GM18861 (cell line): ENCODE data around the gene ASB15.
"Not testable (repeated sequence)": the region's sequence is repeated elsewhere in the genome, so short reads cannot be mapped to it uniquely, and the experiment has no call there.

Source experiments
- ATAC-seq: cut with Tn5 transposase; IDR thresholded peaks from one replicate; pipeline ENCODE4 v1.9.1; 2021; ENCODE audit not compliant: unreplicated experiment

Gene ASB15

DNA sequence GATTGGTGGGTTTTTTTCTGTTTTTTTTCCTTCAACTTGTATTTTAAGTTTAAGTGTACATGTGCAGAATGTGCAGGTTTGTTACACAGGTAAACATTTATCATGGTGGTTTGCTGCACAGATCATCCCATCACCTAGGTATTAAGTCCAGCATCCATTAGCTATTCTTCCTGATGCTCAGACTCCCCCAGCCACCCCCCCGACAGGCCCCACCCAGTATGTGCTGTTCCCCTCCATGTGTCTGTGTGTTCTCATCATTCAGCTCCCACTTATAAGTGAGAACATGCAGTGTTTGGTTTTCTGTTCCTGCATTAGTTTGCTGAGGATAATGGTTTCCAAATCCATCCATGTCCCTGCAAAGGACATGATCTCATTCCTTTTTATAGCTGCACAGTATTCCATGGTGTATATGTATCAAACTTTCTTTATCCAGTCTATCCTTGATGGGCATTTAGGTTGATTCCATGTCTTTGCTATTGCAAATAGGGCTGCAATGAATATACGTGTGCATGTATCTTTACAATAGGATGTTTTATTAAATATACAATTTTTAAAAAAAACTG lies 32.5 kb downstream of the ASB15 start:
- not testable (repeated sequence) for ATAC-seq

DNA sequence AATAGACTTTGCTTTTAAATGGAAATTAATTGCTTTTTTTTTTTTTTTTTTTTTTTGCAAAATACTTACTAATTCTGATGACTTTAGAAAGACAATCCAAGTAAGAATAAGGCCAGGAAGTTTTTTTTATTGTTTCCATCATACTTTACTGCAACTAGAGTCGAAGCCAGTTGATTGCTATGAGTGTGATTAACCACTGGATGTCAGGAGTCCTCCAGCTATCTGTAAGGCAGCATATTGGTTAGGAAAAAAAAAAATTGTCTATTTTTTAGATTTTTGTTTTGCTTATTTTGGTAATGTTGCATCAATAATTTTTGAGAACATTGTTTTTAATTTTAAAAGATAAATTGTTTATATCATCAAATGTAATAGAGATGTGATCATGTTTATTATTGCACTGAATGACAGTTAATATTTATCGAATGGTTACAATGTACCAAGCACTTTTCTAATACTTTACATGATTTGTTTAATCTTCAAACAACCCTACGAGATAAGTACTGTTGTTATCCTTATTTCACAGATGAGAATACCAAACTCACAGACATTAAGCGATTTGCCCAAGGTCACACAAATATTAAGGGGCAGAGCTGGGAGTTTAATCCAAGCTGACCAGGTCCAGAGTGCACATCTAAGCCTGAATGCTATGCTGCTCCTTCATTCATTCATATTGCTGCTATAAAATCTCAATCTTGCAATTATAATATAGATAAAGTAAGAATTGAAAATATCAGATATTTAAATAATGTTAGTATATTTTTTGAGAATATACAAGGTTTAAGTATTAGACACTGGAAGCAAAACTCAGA lies 34.1 kb downstream of the ASB15 start:
- ATAC-seq = peak; percentile 51

GRCh38 chr7:123637203-123637602 lies 35.6 kb downstream of the ASB15 start:
- no peak for ATAC-seq

DNA sequence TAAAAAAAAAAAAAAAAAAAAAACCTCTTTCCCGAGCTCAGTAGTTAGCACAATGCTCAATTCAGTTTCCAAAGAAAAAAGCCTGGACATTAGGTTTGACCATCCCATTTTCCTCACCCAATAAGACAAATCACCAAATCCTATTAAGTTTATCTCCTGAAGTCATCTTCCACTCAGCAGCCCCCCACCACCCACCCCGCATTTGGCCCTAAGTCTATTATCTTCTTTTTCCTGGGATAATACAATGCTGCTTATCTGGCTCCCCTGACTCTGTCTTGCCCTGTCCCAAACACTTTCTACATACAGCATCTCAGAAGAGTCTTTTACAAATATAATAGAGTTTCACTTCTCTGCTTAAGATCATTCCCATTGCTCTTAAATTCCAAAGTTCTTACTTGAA lies 36.3 kb downstream of the ASB15 start:
- no peak for ATAC-seq

DNA sequence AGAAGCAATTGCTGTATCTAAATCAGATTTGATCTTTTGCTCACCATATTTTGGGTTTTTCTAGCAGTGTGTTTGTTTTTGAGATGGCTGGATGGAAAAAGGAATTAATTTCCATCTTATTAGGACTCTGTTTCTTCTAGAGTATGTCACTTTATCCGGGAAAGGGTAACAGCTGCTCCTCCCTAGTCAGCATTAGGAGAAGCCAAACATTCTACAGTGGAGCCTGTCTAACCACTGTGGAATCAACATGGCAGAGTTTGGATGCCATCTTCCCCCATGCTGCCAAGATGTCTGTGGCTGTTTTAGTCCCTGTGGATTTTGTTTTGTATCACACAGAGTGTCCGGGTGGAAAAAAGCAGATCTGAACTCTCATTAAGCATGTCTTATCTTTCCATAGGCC lies 38.0 kb downstream of the ASB15 start:
- no peak for ATAC-seq

DNA sequence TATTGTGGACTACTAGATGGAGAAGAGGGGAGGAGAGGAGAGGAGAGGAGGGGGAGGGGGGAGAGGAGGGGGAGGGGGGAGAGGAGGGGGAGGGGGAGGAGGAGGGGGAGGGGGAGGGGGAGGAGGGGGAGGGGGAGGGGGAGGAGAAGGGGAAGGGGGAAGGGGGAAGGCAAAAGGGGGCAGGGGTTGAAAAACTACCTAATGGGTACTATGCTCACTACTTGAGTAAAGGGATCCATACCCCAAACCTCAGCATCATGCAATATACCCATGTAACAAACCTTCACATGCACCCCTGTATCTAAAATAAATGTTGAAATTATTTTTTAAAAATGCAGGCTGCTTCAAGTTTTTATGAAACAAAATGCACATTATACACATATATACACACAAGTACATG lies 39.0 kb downstream of the ASB15 start:
- no peak for ATAC-seq

DNA sequence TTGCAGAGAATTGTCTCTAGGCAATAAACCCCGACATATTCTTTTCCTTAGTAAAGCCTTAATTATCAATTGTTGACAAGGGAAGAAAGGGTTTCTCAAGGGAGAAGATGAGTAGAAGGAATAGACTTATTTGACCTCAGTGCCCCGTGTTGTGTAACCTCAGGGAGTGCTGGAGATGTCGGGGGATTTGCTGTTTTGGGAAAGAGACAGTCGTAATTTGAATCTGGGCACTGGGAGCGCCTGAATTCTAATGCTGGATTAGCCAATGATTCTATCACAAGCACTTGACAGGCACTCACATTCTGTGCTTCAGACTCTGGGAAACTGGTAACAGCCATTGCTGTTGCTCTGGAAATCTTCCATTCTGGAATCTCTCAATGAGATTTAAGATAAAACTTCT lies 40.3 kb downstream of the ASB15 start:
- no peak for ATAC-seq

DNA sequence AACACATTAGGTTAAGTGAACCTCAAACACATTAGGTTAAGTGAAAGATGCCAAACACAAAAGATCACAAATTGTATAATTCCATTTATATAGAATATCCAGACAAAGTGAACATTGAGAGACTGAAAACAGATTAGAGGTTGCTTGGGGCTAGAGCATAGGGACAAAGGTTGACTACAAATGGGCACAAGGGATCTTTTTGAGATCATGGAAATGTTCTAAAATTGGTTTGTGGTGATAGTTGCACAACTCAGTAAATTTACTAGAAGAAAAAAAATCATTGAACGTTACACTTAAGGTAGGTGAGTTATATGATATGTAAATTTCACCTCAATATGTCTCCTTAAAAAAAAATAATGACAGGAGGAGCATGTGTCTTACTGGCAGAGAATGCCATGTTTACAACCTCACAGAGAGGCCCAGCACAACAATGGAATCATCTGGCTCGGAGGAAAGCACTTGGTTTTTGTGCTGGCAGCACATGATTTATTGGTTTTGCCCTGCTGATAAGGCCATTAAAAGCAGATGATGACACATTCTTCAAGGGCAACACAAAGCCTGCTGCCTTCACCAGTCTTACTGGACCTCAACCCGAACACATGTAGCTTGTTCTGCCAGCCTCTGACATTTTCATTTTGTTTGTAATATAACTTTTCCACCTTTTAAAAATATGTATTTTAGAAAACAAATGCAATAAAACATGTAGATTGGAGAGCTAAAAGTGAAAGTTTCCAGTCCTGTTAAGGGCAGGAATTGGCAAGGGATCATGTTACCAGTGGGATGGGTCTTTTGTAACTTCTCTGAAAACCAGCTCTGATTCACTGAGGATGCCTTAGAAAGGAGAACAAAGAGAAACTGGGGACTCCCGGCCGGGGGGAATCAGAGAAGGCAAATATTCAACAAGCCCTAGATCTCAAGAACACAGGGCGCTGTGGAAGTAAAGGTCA lies 42.1 kb downstream of the ASB15 start:
- no peak for ATAC-seq

GRCh38 chr7:123645516-123645915 lies 43.9 kb downstream of the ASB15 start:
- no peak for ATAC-seq

GRCh38 chr7:123647106-123647730 lies 45.6 kb downstream of the ASB15 start:
- ATAC-seq = no peak

- no peak for ATAC-seq
These were observed 48.3 kb downstream of the ASB15 start for GRCh38 chr7:123649964-123650363.

DNA sequence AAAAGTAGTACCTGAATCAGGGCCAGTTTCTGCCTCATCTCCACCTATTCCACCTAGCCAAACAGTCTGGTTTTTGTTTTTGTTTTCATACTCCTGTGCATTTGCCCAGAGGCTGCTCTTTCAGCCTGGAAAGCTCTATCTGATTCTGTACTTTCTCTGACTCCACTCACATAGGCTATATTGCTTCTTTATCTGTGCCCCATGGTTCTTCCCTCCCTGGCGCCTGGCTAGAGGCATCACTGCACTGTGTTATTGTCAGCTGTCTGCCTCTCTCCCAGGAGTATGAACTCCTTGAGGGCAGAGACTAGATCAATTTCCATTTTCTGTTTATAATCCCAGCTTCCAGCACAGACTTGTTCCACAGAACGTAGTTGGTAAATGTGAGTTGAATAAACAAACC lies 49.0 kb downstream of the ASB15 start:
- no peak for ATAC-seq

- no peak for ATAC-seq
These were observed 50.8 kb downstream of the ASB15 start for GRCh38 chr7:123652406-123652805.

DNA sequence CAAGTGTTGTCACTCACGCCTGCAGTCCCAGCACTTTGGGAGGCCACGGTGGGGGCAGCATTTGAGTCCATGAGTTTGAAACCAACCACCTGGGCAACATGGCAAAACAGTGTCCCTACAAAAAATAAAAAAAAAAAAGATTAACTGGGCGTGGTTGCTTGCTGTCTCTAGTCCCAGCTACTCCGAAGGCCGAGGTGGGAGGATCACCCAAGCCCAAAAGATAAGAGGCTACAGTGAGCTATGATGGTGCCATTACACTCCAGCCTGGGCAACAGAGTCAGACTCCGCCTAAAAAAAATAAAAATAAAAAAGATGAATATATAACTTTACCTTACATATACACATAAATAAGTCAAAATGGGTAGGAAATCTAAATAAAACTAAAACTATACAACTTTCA lies 51.5 kb downstream of the ASB15 start:
- ATAC-seq = no peak

DNA sequence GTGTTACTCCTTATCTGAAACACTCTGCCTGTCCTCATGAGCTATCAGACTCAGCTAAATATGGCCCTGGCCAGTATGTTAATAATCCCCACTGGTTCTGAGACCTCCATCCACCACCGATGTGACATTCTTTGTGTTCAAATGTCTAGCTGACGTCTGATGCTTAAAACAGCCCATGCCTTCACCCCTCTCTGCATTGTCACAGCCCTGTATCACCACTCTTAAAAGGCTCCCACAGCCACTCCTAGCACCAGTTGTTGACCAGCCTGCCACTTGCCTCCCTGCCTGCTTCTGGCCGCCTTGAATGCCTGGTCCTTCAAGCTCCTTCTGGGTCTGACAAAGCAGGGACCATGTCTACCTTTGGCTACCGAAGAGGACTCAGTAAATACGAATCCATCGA lies 54.0 kb downstream of the ASB15 start, which contains the start of gene LMOD2:
TSS of gene LMOD2 (plus strand) at position 253 of the 400 bp plus-strand sequence. CDS start at position 351, 98 bp downstream.
- no peak for ATAC-seq

DNA sequence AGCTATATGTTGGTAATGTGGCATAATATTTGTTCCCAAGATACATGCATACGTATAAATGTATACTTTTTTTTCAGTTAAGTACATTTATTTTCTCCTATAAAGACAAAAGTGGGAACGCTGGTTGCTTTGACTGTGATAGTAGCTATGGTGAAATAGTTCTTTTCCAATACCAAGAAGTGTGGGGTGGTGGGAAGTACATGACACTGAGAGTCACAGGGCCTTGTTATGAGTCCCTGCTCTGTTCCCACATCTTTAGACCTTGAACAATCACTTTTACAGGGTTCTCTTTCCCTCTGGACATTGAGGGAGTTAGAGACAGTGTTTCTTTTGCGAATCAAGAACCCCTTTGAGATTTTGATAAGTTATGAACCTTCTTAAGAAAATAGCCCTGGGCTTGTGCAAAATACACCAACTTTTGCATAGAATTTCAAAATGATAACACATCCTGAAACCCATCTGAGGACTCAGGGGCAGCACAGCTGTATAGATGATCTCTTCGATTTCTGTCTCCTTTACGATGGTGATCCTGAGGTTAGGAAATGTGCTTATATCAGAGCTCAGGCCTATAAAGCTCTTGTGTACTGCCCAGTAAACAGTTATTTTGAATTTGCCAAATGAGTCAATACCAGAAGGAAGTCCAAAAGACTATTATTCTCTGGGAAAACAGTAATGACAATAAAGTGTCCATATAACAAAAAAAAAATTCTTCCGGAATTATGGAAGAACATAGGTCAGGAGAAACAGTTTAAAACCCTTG lies 55.1 kb downstream of the ASB15 start:
- ATAC-seq = no peak

DNA sequence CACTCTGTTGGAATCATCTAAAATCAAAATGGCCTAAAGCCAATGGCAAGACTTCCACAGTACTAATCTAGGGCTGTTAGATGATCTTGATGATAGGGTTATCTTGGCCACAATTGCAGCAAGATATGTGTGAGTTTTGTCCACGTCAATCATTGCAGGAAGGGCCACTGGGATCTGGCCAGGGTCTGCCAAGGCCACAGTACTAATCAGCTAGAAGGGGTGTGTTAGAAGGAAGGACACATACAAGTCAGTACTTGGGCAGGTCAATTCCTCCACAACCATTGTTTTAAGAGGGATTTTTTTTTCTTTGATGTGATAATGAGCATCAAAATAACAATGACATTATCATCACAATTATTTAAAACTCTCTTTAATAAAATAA lies 55.7 kb downstream of the ASB15 start:
- no peak for ATAC-seq

DNA sequence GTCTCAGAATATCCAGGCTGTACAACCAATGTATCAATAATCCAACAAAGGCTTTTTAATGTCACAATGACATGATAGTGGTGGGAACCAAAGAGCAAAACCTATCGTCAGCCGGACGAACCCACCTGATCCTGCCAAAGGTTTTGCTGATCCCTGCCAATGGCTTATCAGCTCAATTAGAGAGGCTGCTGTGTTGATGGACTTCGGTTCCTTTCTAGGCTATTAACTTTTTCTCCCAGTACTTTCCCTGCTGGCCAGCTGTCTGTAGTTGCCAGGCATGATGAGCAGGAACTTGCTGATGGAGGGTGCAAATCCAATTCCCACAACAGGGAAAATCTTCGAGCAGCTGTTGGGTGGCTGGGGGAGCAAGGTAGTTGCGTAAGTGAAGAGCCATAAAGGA lies 56.4 kb downstream of the ASB15 start:
- ATAC-seq = no peak

DNA sequence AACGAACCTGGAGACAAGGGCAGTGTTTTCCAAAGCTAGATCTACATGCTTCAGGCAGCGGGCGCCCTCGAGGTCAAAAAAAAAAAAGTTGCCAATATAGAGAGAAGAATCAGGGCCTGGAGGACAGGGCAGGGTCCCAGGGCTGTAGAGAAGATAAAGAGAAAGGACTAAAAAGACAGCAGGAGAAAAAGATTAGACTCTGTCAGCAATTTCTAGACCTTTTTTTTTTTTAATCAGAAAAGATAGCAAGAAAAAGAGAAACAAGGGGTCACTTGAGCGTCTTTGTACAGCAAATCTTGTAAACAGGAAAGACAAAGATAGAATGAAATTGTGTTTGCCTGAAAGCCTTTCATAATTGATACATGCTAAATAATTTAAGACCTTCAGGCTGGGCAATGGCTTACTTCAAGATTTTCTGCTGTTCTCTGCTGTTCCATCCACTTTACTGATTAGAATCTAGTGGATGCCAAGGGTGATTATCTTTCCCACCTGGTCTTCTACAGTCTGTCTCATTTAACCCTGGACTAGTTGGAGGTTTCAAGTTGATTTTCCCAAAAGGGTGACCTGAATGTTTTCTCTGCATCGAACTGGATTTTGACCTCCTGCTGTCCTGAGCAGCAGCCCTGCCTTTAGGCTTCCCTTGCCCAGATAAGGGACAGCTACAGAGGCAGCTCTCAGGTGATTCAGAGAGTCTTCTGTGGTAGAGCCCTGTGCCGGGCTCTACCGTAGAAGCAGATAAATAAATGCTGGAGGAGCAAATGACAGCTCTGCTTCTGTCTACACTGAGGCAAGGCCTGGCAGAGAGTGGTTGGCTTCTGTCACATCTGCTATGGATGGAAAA lies 59.1 kb downstream of the ASB15 start:
- ATAC-seq = no peak

DNA sequence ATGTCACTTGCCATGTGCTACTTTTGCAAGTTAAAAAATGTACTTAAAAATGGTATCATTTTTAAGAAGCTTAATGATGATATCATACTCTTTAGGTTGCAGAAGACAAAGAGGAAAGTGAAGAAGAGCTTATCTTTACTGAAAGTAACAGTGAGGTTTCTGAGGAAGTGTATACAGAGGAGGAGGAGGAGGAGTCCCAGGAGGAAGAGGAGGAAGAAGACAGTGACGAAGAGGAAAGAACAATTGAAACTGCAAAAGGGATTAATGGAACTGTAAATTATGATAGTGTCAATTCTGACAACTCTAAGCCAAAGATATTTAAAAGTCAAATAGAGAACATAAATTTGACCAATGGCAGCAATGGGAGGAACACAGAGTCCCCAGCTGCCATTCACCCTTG lies 60.1 kb downstream of the ASB15 start:
- no peak for ATAC-seq
